ENCODE data around the gene MARVELD2.

GRCh38 chr5:69372394-69372793 lies 42.5 kb upstream of the MARVELD2 start:
- TF ChIP-seq CTCF (conservative IDR thresholded peaks at IDR 0.05) = no peak
- no peak for TF ChIP-seq ZFX (IDR thresholded peaks at IDR 0.05)
